GM15510 (cell line): ENCODE measurements around the gene PRMT2.

Experiments
- POLR2A ChIP-seq: IDR thresholded peaks from 3 replicates; pipeline ENCODE4 v1.6.1; 2011; ENCODE audit warnings: borderline replicate concordance; ENCODE audit not compliant: insufficient read length; ENCODE audit errors: extremely low read depth

The PRMT2 gene

DNA sequence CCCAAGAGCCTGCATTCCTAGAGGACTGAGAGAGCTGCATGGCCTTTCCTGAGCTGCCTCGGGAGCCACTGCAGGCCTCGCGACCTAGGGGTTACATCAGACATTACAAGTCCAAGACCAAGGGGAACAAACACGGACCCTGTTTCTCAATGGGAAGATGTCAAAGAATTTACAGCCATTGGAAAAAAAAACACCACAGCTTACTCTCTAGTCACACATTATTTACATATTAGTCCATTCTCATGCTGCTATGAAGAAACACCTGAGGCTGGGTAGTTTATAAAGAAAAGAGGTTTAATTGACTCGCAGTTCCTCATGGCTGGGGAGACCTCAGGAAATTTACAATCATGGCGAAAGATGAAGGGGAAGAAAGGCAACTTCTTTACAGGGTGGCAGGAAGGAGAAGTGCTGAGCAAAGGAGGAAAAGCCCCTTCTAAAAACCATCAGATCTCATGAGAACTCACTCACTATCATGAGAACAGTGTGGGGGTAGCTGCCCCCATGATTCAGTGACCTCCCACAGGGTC is 8.4 kb upstream of the PRMT2 start:
- TF ChIP-seq POLR2A, result no peak

DNA sequence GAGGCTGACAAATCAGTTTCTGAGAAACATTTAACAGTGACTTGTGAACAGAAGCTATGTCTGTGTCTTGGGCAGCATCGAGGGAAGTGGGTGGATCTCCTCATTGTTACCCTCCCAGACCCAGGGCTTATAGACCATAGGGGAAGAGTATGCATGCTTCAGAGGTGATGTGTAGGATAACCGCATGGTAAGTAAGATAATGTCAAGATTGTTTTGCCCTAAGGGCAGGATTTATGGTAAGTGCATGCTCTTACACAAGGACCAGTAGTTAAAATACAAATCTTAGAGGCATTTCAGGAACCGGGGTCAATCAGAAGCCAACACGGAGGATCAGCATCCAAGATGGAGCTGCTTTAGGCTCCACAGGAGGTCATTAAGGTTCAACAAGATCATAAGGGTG is 7.7 kb upstream of the PRMT2 start:
- TF ChIP-seq POLR2A, result no peak

DNA sequence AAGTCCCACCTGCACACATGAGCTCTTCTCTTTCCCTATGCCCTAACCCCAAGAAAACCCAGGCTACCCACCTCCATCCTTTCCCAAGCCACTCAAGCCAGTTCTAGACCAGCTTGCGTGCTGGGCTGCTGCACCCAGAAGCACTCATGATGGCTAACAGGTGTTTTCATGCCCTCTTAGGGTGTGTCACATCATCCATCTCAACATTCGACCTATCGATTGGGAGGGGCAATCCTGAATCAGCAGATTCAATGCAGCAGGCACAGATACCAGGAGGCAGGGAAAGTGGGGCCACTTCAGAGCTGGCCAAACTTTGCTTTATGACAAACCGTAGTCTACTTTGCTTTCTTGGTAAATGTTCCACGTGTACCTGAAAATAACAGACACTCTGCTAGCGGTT is 6.6 kb upstream of the PRMT2 start:
- no peak for TF ChIP-seq POLR2A

DNA sequence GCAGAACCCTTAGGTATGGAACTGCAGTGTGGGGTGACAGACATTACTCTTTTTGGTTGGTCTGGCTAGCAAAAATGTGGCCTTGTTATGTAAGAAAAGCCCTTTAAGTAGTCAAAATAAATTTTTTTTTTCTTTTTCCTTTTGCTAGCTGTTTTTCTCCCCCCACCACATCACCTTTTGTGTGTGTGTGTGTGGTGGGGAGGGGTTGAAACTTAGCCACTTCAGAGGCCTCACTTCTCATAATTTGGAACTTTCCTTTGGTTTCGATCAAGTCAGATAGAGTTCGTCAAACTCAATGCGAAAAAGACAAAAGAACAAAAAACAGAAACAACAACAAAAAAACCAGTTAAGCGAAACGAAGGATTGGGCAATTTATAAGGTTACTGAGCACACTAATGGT is 1.9 kb upstream of the PRMT2 start:
- no peak for TF ChIP-seq POLR2A

DNA sequence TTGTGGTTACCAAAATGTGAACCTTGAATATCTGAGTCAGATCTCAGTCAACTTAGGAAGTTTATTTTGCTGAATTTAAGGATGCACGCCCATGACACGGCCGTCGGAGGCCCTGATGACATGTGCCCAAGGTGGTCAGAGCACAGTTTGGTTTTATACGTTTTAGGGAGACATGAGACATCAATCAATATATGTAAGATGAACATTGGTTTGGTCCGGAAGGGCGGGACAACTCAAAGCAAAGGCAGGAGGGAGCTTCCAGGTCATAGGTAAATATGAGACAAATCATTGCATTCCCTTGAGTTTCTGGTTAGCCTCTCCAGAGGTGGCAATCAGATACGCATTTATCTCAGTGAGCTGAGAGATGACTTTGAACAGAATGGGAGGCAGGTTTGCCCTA is 1.0 kb upstream of the PRMT2 start:
- TF ChIP-seq POLR2A, result no peak

DNA sequence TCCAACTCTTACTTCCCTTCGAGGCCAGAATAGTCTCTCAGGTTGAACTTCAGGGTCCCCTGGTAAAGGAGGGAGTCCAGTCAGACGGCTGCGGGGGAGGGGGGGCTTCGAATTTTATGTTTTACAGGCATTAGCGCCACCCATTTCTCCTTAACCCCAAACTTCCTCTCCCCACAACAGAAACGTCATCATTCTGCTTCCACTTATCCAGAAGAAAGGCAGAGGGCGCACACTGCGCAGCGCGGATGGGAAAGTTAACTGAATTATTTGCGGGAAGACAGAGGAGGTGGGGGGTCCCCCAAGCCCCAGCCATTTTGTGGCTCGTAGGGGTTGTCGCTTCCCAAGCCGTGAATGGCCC is 529 bp upstream of the PRMT2 start:
- no peak for TF ChIP-seq POLR2A

GRCh38 chr21:46636181-46636512 is 673 bp downstream of the PRMT2 start:
- no peak for TF ChIP-seq POLR2A

DNA sequence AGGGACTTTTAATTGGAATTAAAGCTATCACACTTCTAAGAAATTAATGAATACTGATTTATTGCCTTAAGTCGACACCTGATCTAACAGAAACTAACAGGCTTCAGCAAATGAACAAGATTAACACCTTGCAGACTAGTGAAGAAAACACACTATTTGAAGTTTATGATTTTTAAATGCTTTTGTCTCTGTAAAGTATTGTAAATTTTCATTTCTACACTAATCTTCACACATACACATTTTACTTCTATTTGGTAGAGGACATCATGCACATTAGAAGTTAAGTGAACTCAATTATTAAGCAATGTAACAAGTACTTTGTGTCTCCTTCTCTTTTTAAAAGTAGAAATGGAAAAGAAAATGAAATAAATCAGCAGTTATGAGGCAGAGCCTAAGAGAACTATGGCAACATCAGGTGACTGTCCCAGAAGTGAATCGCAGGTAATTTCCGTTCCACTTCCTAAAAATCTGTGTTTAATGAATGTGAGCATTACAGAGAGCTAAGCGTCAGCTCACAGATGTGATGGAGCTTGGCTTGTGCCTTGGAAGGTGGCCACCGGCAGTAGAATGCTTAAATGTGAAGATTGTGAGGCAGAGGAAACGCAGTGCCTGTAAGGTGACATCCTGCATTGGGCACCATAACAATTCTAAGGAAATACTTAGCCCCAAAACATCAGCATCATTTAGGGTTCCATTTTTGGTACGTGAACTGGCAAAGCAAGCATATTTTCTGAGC is 1.2 kb downstream of the PRMT2 start:
- TF ChIP-seq POLR2A, result no peak

DNA sequence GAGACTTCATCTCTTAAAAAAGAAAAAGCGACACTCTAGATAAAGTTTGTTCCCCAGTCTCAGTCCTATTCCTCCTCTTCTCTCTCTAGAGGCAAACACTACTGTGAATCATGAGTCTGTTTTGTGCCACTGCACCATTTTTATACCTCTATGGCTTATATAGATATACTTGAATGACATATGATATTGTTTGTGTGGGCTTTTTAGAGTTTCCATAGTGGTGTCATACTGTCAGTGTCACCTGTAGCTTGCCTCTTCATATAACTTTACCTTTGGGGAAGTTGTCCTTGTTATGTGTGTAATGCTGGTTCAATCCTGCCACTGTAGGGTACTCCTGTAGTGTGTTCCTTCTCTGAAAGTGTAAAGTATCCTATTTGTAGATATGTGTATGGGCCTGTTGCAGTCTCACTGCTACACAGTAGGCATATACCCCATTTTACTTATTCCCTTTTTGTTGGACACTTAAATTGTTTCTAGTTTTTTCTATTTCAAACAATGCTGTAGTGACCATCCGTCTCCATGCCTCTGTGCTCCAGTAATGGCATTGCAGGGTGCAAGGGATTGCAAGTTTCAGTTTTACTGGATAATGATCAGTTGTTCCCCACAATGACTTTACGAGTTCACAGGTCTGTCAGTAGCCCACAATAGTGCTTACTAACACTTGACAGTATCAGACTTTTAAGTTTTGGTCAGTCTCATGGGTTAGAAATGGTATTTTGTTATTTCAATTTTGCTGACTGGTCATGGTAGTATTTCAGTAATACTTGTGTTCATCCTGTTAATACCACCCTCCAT is 2.7 kb downstream of the PRMT2 start:
- TF ChIP-seq POLR2A, result no peak

GRCh38 chr21:46639489-46640386 is 4.3 kb downstream of the PRMT2 start:
- TF ChIP-seq POLR2A, result no peak

DNA sequence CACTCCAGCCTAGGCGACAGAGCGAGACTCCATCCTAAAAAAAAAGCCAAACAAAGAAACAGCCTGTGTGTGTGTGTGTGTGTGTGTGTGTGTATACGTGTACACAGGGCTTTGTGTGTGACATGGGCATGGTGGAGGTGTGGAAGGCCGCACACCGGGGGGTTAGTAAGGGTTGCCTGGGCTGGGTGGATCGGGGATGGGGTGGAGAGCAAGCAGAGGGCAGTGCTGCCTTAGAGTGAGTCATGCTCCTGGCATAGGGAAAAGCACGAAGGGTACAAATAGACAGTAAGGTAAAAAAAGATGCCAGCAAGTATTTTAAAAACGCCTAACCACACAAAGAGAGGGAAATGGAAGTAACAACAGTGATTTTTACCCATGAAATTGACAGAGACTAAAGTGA is 6.2 kb downstream of the PRMT2 start:
- no peak for TF ChIP-seq POLR2A

DNA sequence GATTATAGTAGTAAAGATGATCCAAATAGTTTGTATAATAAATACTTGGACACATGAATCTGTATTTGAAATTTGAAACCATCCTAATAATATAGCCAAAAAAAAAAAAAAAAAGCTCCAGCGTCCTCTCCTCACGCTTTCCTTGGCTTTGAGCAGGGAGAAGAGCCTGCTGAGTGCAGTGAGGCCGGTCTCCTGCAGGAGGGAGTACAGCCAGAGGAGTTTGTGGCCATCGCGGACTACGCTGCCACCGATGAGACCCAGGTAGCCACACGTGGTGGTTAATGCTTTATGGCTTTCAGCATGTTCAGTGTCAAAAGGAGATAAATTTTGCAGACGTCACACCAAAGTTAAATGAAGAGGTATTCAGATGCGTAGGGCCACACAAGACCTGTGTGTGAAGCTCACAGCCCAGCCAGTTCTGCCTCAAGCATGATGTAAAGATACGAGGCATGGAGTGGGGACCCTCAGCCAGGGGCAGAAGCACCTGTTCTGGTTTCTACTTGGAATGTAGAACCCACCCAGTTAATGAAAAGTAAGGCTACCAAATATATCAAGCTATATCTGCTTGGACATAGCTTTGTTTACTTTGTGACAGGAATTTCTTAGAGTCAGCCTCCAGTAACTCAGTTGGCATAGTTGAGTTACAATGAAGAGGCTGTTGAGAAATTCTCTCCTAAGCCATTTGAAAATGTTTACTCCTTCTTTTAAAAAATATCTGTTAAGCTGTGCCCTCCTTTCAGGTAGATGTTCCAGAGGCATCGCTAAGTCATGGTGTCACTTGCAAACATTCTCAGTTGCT is 8.1 kb downstream of the PRMT2 start:
- TF ChIP-seq POLR2A, result no peak

GRCh38 chr21:46645840-46646239 is 10.4 kb downstream of the PRMT2 start:
- TF ChIP-seq POLR2A, result no peak

- TF ChIP-seq POLR2A, result no peak
Measured at GRCh38 chr21:46646541-46647154, 11.2 kb downstream of the PRMT2 start.
